HFFc6 (cell line): Measurements from ENCODE around the gene TMEM50A. TPM values are rescaled to one million over a fixed set of nuclear protein-coding genes. Genes with fewer than 3 reads are reported as not detected.
"Not testable (repeated sequence)": the region's sequence is repeated elsewhere in the genome, so short reads cannot be mapped to it uniquely, and the experiment has no call there.

Source experiments
- DNase-seq: peaks from one replicate; pipeline ENCODE4 v3.0.0-alpha.2; 2018
- H3K27ac Mint-ChIP-seq: 2 replicates; pipeline ENCODE4 v1.8.0; 2020; ENCODE audit warnings: mild to moderate bottlenecking, mixed read lengths
- H3K27me3 Mint-ChIP-seq: 2 replicates; pipeline ENCODE4 v1.8.0; 2021; ENCODE audit warnings: mild to moderate bottlenecking, moderate library complexity, mixed read lengths; ENCODE audit not compliant: insufficient read depth
- H3K36me3 Mint-ChIP-seq: 2 replicates; pipeline ENCODE4 v1.8.0; 2021; ENCODE audit warnings: low read depth, mixed read lengths
- H3K4me1 Mint-ChIP-seq: 2 replicates; pipeline ENCODE4 v1.8.0; 2020; ENCODE audit warnings: low read depth, mixed read lengths
- H3K4me3 Mint-ChIP-seq: 2 replicates; pipeline ENCODE4 v1.8.0; 2020; ENCODE audit warnings: mild to moderate bottlenecking, moderate library complexity, mixed read lengths
- H3K9me3 Mint-ChIP-seq: 2 replicates; pipeline ENCODE4 v1.8.0; 2020; ENCODE audit warnings: mild to moderate bottlenecking, mixed read lengths
- CTCF ChIP-seq: fragments of 200-600 bp; sonication (generic); IDR thresholded peaks from 2 replicates; pipeline ENCODE4 v1.5.0; 2021; ENCODE audit warnings: antibody characterized with exemption, mild to moderate bottlenecking
- long read RNA-seq: library from polyadenylated mRNA; unstranded; transcript quantifications from one replicate; pipeline ENCODE4 v2.0.0, GENCODE V29; 2019
- total RNA-seq, 6 experiments: library from RNA; stranded (reverse); fragmentation: NEBNext Ultra II Directional; extraction: Animal tissue kit (Norgen Biotek cat#: 25700); gene quantifications; 2 replicates in 1 of 6; 3 replicates in 5 of 6; pipeline ENCODE4 v1.2.3, GENCODE V29; 2021

The TMEM50A gene
- total RNA-seq, result 100 to 1,000 TPM; 166 to 270 (median 254) TPM
- long read RNA-seq, transcript TMEM50A-201 (7 exons, 2,683 nt), result major isoform, 197 of 229 reads
- long read RNA-seq, transcript TMEM50A-206 (6 exons, 776 nt), result minor isoform, 6 of 229 reads
- long read RNA-seq, partial matches to known transcripts, result 8 of 229 reads
- long read RNA-seq, other reads (novel, unspliced or antisense), result 15 of 229 reads

- no peaks in the 10 kb centered on the region for H3K27me3 Mint-ChIP-seq
- no peak for TF ChIP-seq CTCF
- H3K4me3 Mint-ChIP-seq, result peak within 1 kb of the TSS; percentile 100
- peaks cover 31% of the 10 kb centered on the region for H3K4me1 Mint-ChIP-seq
- DNase-seq, result peak; percentile 90
- no peaks in the 10 kb centered on the region for H3K9me3 Mint-ChIP-seq
- H3K36me3 Mint-ChIP-seq, result peaks cover 46% of the 10 kb centered on the region
- peak within 1 kb of the TSS; percentile 90 for H3K27ac Mint-ChIP-seq
These were observed at the start of gene TMEM50A for GRCh38 chr1:25338188-25338981. TSS of gene TMEM50A (plus strand) at chr1:25338334. CDS start at chr1:25340487, 2,153 bp downstream.

- not testable (repeated sequence) for H3K36me3 Mint-ChIP-seq, H3K27ac Mint-ChIP-seq, H3K9me3 Mint-ChIP-seq, DNase-seq, H3K4me3 Mint-ChIP-seq
- H3K4me1 Mint-ChIP-seq, result peaks cover 12% of the 10 kb centered on the region
- H3K27me3 Mint-ChIP-seq, result peaks cover 10% of the 10 kb centered on the region
These were observed 49.5 kb upstream of the TMEM50A start for GRCh38 chr1:25288573-25289101.

DNA sequence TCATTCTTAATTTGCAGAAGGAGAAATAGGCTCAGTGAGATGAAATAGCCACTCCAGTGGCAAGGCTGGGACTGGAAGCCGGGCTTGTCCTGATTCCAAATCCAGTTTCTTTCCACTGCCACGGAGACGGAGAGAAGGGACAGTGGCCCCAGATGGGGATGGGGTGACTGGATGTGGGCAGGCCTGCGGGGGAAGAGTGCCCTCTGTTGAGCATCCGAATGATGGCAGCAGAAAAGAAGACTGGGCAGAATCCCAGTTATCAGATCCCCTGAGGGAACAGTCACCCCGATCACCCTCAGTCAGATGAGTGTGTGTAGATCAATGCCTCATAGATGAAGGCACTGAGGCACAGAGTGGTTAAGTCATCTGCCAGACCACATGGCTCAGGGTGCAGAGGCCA lies 48.1 kb upstream of the TMEM50A start:
- DNase-seq, H3K36me3 Mint-ChIP-seq, H3K4me3 Mint-ChIP-seq, H3K27ac Mint-ChIP-seq, H3K27me3 Mint-ChIP-seq, H3K9me3 Mint-ChIP-seq: not testable (repeated sequence)
- peak; percentile 51 for TF ChIP-seq CTCF
- peaks cover 12% of the 10 kb centered on the region for H3K4me1 Mint-ChIP-seq

DNA sequence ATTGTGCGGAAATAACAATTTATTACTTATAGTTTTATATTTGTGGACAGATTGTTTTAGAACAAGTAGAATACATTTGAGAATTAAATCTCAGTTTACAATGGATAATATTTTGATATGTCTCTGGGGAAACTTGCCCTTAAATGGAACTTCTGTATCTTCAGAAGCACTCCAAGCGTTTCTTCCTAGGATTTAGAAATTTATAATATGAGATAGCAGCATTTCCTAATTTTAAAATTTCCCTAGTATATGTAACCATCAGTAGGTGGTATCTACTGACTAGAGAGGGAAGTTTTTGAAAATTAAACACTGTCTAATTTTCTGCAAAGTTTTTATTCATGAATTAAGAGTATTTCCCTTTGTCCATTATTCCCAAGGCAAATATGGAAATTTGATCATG lies 44.7 kb upstream of the TMEM50A start:
- H3K27me3 Mint-ChIP-seq, H3K9me3 Mint-ChIP-seq, DNase-seq, H3K4me3 Mint-ChIP-seq, H3K27ac Mint-ChIP-seq, H3K36me3 Mint-ChIP-seq: not testable (repeated sequence)
- H3K4me1 Mint-ChIP-seq, result peaks cover 16% of the 10 kb centered on the region

GRCh38 chr1:25294889-25295826 lies 43.0 kb upstream of the TMEM50A start:
- not testable (repeated sequence) for DNase-seq, H3K27me3 Mint-ChIP-seq, H3K27ac Mint-ChIP-seq, H3K4me3 Mint-ChIP-seq, H3K9me3 Mint-ChIP-seq, H3K36me3 Mint-ChIP-seq
- peaks cover 11% of the 10 kb centered on the region for H3K4me1 Mint-ChIP-seq

DNA sequence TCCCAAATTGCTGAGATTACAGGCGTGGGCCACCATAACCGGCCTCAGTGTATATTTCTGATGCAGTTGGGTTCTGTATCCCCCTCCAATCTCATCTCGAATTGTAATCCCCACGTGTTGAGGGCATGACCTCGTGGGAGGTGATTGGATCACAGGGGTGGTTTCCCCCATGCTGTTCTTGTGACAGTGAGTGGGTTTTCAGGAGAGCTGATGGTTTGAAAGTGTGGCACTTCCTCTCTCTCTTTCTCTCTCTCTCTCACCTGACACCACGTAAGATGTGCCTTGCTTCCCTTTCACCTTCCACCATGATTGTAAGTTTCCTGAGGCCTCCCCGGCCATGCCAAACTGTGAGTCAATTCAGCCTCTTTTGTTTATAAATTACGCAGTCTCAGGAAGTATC lies 41.6 kb upstream of the TMEM50A start:
- H3K27me3 Mint-ChIP-seq, H3K36me3 Mint-ChIP-seq, H3K4me3 Mint-ChIP-seq, H3K9me3 Mint-ChIP-seq, DNase-seq, H3K27ac Mint-ChIP-seq: not testable (repeated sequence)
- peaks cover 14% of the 10 kb centered on the region for H3K4me1 Mint-ChIP-seq

- H3K27me3 Mint-ChIP-seq, H3K9me3 Mint-ChIP-seq, H3K4me3 Mint-ChIP-seq: not testable (repeated sequence)
- Mint-ChIP-seq H3K27ac (peak overlapping the region; percentile 54), H3K36me3 (peaks cover 21% of the 10 kb centered on the region; the same call in 1 of the 2 replicates), H3K4me1 (peaks cover 20% of the 10 kb centered on the region)
- DNase-seq, result peak; percentile 58
These were observed 37.4 kb upstream of the TMEM50A start for GRCh38 chr1:25300729-25301128.

DNA sequence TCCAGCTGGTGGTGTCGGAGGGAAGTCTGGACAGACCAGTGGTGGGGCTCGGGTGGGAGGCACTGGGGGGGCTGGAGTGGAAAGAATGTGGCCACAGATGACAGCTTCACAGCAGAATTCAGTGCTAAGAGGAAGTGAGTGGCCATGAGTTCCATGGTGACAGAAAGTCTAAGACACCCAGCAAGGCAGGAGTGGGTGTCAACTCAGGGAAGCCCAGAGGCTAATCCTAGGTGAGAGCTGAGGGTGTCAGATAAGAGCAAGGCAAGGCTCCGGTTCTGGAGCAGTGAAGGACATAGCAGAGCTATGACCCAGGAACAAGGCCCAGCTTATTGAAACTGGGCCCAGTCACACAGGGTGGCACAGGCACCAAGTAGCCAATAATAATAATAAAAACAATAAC lies 35.8 kb upstream of the TMEM50A start:
- not testable (repeated sequence) for DNase-seq, H3K27me3 Mint-ChIP-seq, H3K4me3 Mint-ChIP-seq, H3K9me3 Mint-ChIP-seq
- Mint-ChIP-seq H3K27ac (peak overlapping the region; percentile 21; the same call in 1 of the 2 replicates), H3K4me1 (peaks cover 16% of the 10 kb centered on the region), H3K36me3 (peaks cover 30% of the 10 kb centered on the region; the same call in 1 of the 2 replicates)

DNA sequence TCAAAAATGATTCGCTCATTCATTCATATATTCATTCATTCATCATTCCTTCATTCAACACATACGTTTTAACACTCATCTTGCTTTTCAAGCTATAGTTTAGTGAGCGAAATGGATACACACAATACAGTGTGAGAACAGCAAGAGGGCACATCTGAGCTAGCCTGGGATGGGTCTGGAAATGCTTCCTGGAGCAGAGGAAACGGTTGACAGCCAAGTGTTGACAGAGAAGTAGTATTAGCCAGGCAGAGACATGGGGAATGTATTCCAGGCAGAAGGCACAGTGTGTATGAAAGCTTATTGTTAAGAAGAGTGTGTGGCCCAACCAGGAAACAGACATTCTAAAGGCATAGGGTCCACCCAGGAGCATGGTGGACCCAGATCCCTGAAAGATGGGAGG lies 33.2 kb upstream of the TMEM50A start:
- not testable (repeated sequence) for H3K27ac Mint-ChIP-seq, H3K4me3 Mint-ChIP-seq, H3K27me3 Mint-ChIP-seq, DNase-seq, H3K9me3 Mint-ChIP-seq
- Mint-ChIP-seq H3K4me1 (peaks cover 29% of the 10 kb centered on the region), H3K36me3 (peaks cover 27% of the 10 kb centered on the region; the same call in 1 of the 2 replicates)

GRCh38 chr1:25308168-25308567 lies 30.0 kb upstream of the TMEM50A start:
- H3K9me3 Mint-ChIP-seq, H3K27me3 Mint-ChIP-seq, DNase-seq, H3K4me3 Mint-ChIP-seq, H3K27ac Mint-ChIP-seq: not testable (repeated sequence)
- peaks cover 17% of the 10 kb centered on the region for H3K4me1 Mint-ChIP-seq
- peaks cover 38% of the 10 kb centered on the region; the same call in 1 of the 2 replicates for H3K36me3 Mint-ChIP-seq

GRCh38 chr1:25309085-25309484 lies 29.0 kb upstream of the TMEM50A start:
- H3K27ac Mint-ChIP-seq, result peak overlapping the region; percentile 28; the same call in 1 of the 2 replicates
- H3K4me1 Mint-ChIP-seq, result peaks cover 17% of the 10 kb centered on the region
- peaks cover 47% of the 10 kb centered on the region; the same call in 1 of the 2 replicates for H3K36me3 Mint-ChIP-seq
- not testable (repeated sequence) for H3K9me3 Mint-ChIP-seq, H3K4me3 Mint-ChIP-seq, H3K27me3 Mint-ChIP-seq
- peak; percentile 25 for DNase-seq
